ENCODE data around the gene GALR3.

DNA sequence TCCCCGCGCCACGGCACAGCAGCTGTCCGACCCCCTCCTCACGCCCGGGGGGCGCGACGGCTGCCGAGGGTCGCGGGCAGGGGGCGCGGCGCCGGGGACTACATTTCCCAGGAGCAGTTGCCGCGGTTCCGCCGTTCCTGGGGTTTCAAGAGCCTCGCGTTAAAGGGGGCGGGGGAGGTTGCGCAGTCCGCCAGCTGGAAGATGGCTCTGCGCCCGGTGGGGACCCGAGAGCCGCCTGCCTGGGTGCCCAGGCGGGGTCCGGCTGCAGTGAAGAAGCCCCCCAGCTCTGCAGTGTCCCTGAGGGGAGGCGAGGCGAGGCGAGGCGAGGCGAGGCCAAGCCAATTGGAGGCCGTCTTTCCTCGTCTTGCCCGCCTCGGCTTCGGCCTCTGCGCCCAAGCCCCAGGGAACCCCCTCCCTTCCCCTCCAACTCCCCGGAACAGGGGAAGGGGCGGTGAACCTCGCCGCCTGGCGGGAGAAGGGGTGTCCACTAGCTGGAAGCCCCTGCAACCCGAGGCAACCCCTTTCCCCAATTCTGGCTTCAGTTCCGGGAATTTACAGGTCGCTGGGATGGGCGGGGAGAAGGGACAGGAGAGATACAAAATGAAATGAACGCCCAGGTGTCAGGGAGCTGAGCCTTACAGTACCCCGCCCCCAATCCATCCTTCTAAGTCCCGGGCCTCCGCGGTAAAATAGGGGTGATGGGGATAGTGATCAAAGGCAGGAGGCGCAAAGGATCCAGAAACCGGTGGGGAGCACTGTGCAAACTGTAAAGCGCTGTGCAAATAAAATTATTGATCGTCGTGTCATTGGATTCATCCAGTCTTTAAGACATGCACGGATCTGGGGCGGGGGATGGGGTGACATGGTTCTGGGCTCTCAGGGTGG is 20.6 kb upstream of the GALR3 start:
- TF ChIP-seq EZH2 (IDR thresholded peaks at IDR 0.05; ENCODE audit: low read depth) = no peak
- TF ChIP-seq, protein P1, sequence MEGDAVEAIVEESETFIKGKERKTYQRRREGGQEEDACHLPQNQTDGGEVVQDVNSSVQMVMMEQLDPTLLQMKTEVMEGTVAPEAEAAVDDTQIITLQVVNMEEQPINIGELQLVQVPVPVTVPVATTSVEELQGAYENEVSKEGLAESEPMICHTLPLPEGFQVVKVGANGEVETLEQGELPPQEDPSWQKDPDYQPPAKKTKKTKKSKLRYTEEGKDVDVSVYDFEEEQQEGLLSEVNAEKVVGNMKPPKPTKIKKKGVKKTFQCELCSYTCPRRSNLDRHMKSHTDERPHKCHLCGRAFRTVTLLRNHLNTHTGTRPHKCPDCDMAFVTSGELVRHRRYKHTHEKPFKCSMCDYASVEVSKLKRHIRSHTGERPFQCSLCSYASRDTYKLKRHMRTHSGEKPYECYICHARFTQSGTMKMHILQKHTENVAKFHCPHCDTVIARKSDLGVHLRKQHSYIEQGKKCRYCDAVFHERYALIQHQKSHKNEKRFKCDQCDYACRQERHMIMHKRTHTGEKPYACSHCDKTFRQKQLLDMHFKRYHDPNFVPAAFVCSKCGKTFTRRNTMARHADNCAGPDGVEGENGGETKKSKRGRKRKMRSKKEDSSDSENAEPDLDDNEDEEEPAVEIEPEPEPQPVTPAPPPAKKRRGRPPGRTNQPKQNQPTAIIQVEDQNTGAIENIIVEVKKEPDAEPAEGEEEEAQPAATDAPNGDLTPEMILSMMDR (conservative IDR thresholded peaks at IDR 0.05) = 0 out of 2 replicates have a peak, but pooled peaks have one; percentile 20
